Ecto neural progenitor cell (in vitro differentiated cells): ENCODE results near the gene ARHGAP8.
"Not testable (repeated sequence)": the region's sequence is repeated elsewhere in the genome, so short reads cannot be mapped to it uniquely, and the experiment has no call there.

ENCODE experiments used
- DNase-seq: peaks from one replicate; pipeline ENCODE4 v3.0.0-alpha.2; 2018; ENCODE audit warnings: low spot score

The ARHGAP8 gene

GRCh38 chr22:44831885-44832284 is 79.5 kb downstream of the ARHGAP8 start:
- no peak for DNase-seq

- DNase-seq = no peak
These were observed 81.7 kb downstream of the ARHGAP8 start for GRCh38 chr22:44834065-44834464.

- no peak for DNase-seq
These were observed 85.1 kb downstream of the ARHGAP8 start for GRCh38 chr22:44837481-44837880.

- DNase-seq = no peak
These were observed 86.1 kb downstream of the ARHGAP8 start for GRCh38 chr22:44838316-44839016.

GRCh38 chr22:44839061-44839460 is 86.7 kb downstream of the ARHGAP8 start:
- no peak for DNase-seq

GRCh38 chr22:44839721-44840120 is 87.3 kb downstream of the ARHGAP8 start:
- no peak for DNase-seq

GRCh38 chr22:44840611-44841322 is 88.4 kb downstream of the ARHGAP8 start:
- no peak for DNase-seq

GRCh38 chr22:44842417-44842816 is 90.0 kb downstream of the ARHGAP8 start:
- DNase-seq = no peak

- DNase-seq = no peak
These were observed 92.8 kb downstream of the ARHGAP8 start for GRCh38 chr22:44845191-44845590.

- DNase-seq = no peak
These were observed 93.7 kb downstream of the ARHGAP8 start for GRCh38 chr22:44845796-44846720.

GRCh38 chr22:44846726-44847275 is 94.4 kb downstream of the ARHGAP8 start:
- DNase-seq = no peak

- DNase-seq = no peak
These were observed 95.0 kb downstream of the ARHGAP8 start for GRCh38 chr22:44847380-44847779.

- DNase-seq = no peak
These were observed 95.5 kb downstream of the ARHGAP8 start for GRCh38 chr22:44847892-44848291.

GRCh38 chr22:44848296-44848741 is 95.9 kb downstream of the ARHGAP8 start:
- DNase-seq = no peak

- no peak for DNase-seq
These were observed 96.5 kb downstream of the ARHGAP8 start for GRCh38 chr22:44848791-44849420.

- DNase-seq = peak; percentile 5
These were observed 98.6 kb downstream of the ARHGAP8 start for GRCh38 chr22:44850946-44851345.

GRCh38 chr22:44854641-44855040 is 102.3 kb downstream of the ARHGAP8 start:
- DNase-seq = peak; percentile 4

- DNase-seq = peak; percentile 19
These were observed 103.5 kb downstream of the ARHGAP8 start for GRCh38 chr22:44855855-44856254.

GRCh38 chr22:44858819-44859218 is 106.4 kb downstream of the ARHGAP8 start:
- not testable (repeated sequence) for DNase-seq

GRCh38 chr22:44859641-44860040 is 107.3 kb downstream of the ARHGAP8 start:
- no peak for DNase-seq

- DNase-seq = no peak
These were observed 107.9 kb downstream of the ARHGAP8 start for GRCh38 chr22:44860311-44860710.

GRCh38 chr22:44861245-44861644 is 108.9 kb downstream of the ARHGAP8 start:
- DNase-seq = no peak
